ENCODE results near the gene PLXNC1.

Gene PLXNC1

GRCh38 chr12:94329366-94329765, 181.0 kb downstream of the PLXNC1 start:
- in situ Hi-C loops (cut with MboI; ENCODE audit: low pct_unique_long_range_greater_than_20kb, low sequenced_read_pairs, unreplicated experiment): loop anchor here (10.0 kb wide), 1 partner anchor 205 kb away; no protein-coding TSS in a partner anchor
- TF ChIP-seq CTCF (IDR thresholded peaks at IDR 0.05; ENCODE audit: extremely low read depth, insufficient read depth, missing control alignments): no peak
- no peak for DNase-seq (ENCODE audit: low spot score)

- in situ Hi-C loops (cut with MboI; ENCODE audit: low pct_unique_long_range_greater_than_20kb, low sequenced_read_pairs, unreplicated experiment): no loop called here
- no peak for DNase-seq (ENCODE audit: low spot score)
- no peak for TF ChIP-seq CTCF (IDR thresholded peaks at IDR 0.05; ENCODE audit: extremely low read depth, insufficient read depth, missing control alignments)
Measured at GRCh38 chr12:94333396-94333795, 185.0 kb downstream of the PLXNC1 start.

- in situ Hi-C loops (cut with MboI; ENCODE audit: low pct_unique_long_range_greater_than_20kb, low sequenced_read_pairs, unreplicated experiment): no loop called here
- no peak for DNase-seq (ENCODE audit: low spot score)
- TF ChIP-seq CTCF (IDR thresholded peaks at IDR 0.05; ENCODE audit: extremely low read depth, insufficient read depth, missing control alignments): no peak
Measured at GRCh38 chr12:94336211-94336925, 188.0 kb downstream of the PLXNC1 start.

GRCh38 chr12:94338006-94338794, 189.8 kb downstream of the PLXNC1 start:
- in situ Hi-C loops (cut with MboI; ENCODE audit: low pct_unique_long_range_greater_than_20kb, low sequenced_read_pairs, unreplicated experiment): no loop called here
- TF ChIP-seq CTCF (IDR thresholded peaks at IDR 0.05; ENCODE audit: extremely low read depth, insufficient read depth, missing control alignments): no peak
- no peak for DNase-seq (ENCODE audit: low spot score)

GRCh38 chr12:94340573-94340972, 192.2 kb downstream of the PLXNC1 start:
- in situ Hi-C loops (cut with MboI; ENCODE audit: low pct_unique_long_range_greater_than_20kb, low sequenced_read_pairs, unreplicated experiment): no loop called here
- no peak for TF ChIP-seq CTCF (IDR thresholded peaks at IDR 0.05; ENCODE audit: extremely low read depth, insufficient read depth, missing control alignments)
- DNase-seq (ENCODE audit: low spot score): no peak

- in situ Hi-C loops (cut with MboI; ENCODE audit: low pct_unique_long_range_greater_than_20kb, low sequenced_read_pairs, unreplicated experiment): no loop called here
- DNase-seq (ENCODE audit: low spot score): no peak
Measured at GRCh38 chr12:94353130-94353529, 204.8 kb downstream of the PLXNC1 start.

More at GRCh38 chr12:94353130-94353529, 204.8 kb downstream of the PLXNC1 start:
- no peak for TF ChIP-seq CTCF (IDR thresholded peaks at IDR 0.05; ENCODE audit: extremely low read depth, insufficient read depth, missing control alignments)
